Measurements from ENCODE around the gene RTF2.

The RTF2 gene

GRCh38 chr20:56540415-56540814 lies 72.0 kb downstream of the RTF2 start:
- no peak for TF ChIP-seq TEAD4 (IDR thresholded peaks at IDR 0.05)
- no peak for TF ChIP-seq USF1 (IDR thresholded peaks at IDR 0.05)
- TF ChIP-seq NFIC (IDR thresholded peaks at IDR 0.05) = no peak
- no peak for TF ChIP-seq CEBPB (IDR thresholded peaks at IDR 0.05)
- no peak for TF ChIP-seq REST (IDR thresholded peaks at IDR 0.05; ENCODE audit: low read depth)
- TF ChIP-seq ZBTB7A (IDR thresholded peaks at IDR 0.05; ENCODE audit: low read depth) = no peak
- TF ChIP-seq YY1 (IDR thresholded peaks at IDR 0.05; ENCODE audit: low read depth) = no peak

- TF ChIP-seq EGR1 (IDR thresholded peaks at IDR 0.05) (no peak), RAD21 (IDR thresholded peaks at IDR 0.05; ENCODE audit: low read depth) (no peak), EP300 (IDR thresholded peaks at IDR 0.05; ENCODE audit: borderline replicate concordance) (no peak), FOXM1 (IDR thresholded peaks at IDR 0.05; ENCODE audit: borderline replicate concordance, low read depth) (no peak), TCF12 (IDR thresholded peaks at IDR 0.05; ENCODE audit: low read depth) (no peak), ZBTB7A (IDR thresholded peaks at IDR 0.05; ENCODE audit: low read depth) (no peak), MAX (IDR thresholded peaks at IDR 0.05) (no peak), CEBPB (IDR thresholded peaks at IDR 0.05) (no peak), TEAD4 (IDR thresholded peaks at IDR 0.05) (no peak), CREB1 (IDR thresholded peaks at IDR 0.05; ENCODE audit: low read depth) (no peak), YY1 (IDR thresholded peaks at IDR 0.05; ENCODE audit: low read depth) (no peak), REST (IDR thresholded peaks at IDR 0.05; ENCODE audit: low read depth) (no peak), TAF1 (IDR thresholded peaks at IDR 0.05; ENCODE audit: low read depth) (no peak), NFIC (IDR thresholded peaks at IDR 0.05) (no peak), USF1 (IDR thresholded peaks at IDR 0.05) (no peak)
Measured at GRCh38 chr20:56542489-56543030, 74.1 kb downstream of the RTF2 start.

- TF ChIP-seq TAF1 (IDR thresholded peaks at IDR 0.05; ENCODE audit: low read depth) (no peak), ZBTB7A (IDR thresholded peaks at IDR 0.05; ENCODE audit: low read depth) (no peak), USF1 (IDR thresholded peaks at IDR 0.05) (no peak), YY1 (IDR thresholded peaks at IDR 0.05; ENCODE audit: low read depth) (no peak), CREB1 (IDR thresholded peaks at IDR 0.05; ENCODE audit: low read depth) (no peak), RAD21 (IDR thresholded peaks at IDR 0.05; ENCODE audit: low read depth) (no peak), CEBPB (IDR thresholded peaks at IDR 0.05) (no peak), EGR1 (IDR thresholded peaks at IDR 0.05) (no peak), EP300 (IDR thresholded peaks at IDR 0.05; ENCODE audit: borderline replicate concordance) (no peak), TCF12 (IDR thresholded peaks at IDR 0.05; ENCODE audit: low read depth) (no peak), TEAD4 (IDR thresholded peaks at IDR 0.05) (no peak), FOXM1 (IDR thresholded peaks at IDR 0.05; ENCODE audit: borderline replicate concordance, low read depth) (no peak), MAX (IDR thresholded peaks at IDR 0.05) (no peak), NFIC (IDR thresholded peaks at IDR 0.05) (no peak), REST (IDR thresholded peaks at IDR 0.05; ENCODE audit: low read depth) (no peak)
Measured at GRCh38 chr20:56551571-56551970, 83.1 kb downstream of the RTF2 start.

All from Ishikawa (cell line).